HG02763 (cell line): Measurements from ENCODE around the gene RNF152.
"Not testable (repeated sequence)": the region's sequence is repeated elsewhere in the genome, so short reads cannot be mapped to it uniquely, and the experiment has no call there.

Experiments
- ATAC-seq: cut with Tn5 transposase; IDR thresholded peaks from one replicate; pipeline ENCODE4 v1.9.1; 2021; ENCODE audit warnings: mild to moderate bottlenecking, moderate library complexity; ENCODE audit not compliant: unreplicated experiment

RNF152 gene

GRCh38 chr18:61822879-61823278 is 69.9 kb downstream of the RNF152 start:
- ATAC-seq = no peak

GRCh38 chr18:61821748-61822147 is 71.1 kb downstream of the RNF152 start:
- ATAC-seq = no peak

GRCh38 chr18:61820882-61821281 is 71.9 kb downstream of the RNF152 start:
- ATAC-seq = no peak

- no peak for ATAC-seq
These were observed 75.7 kb downstream of the RNF152 start for GRCh38 chr18:61817086-61817485.

GRCh38 chr18:61815885-61816470 is 76.8 kb downstream of the RNF152 start:
- ATAC-seq = no peak

GRCh38 chr18:61808286-61808685 is 84.5 kb downstream of the RNF152 start:
- no peak for ATAC-seq

- ATAC-seq = no peak
These were observed 89.4 kb downstream of the RNF152 start for GRCh38 chr18:61803393-61803792.

GRCh38 chr18:61797696-61798590 is 94.9 kb downstream of the RNF152 start:
- no peak for ATAC-seq

- no peak for ATAC-seq
These were observed 101.8 kb downstream of the RNF152 start for GRCh38 chr18:61791031-61791430.

- ATAC-seq = not testable (repeated sequence)
These were observed 105.7 kb downstream of the RNF152 start for GRCh38 chr18:61787011-61787670.

GRCh38 chr18:61785588-61785987 is 107.2 kb downstream of the RNF152 start:
- ATAC-seq = no peak

GRCh38 chr18:61784834-61785233 is 108.0 kb downstream of the RNF152 start:
- no peak for ATAC-seq

- ATAC-seq = no peak
These were observed 110.3 kb downstream of the RNF152 start for GRCh38 chr18:61782545-61782944.

- ATAC-seq = not testable (repeated sequence)
These were observed 116.6 kb downstream of the RNF152 start for GRCh38 chr18:61776201-61776600.

GRCh38 chr18:61774846-61775245 is 118.0 kb downstream of the RNF152 start:
- no peak for ATAC-seq

- no peak for ATAC-seq
These were observed 120.4 kb downstream of the RNF152 start for GRCh38 chr18:61772293-61772848.

GRCh38 chr18:61771861-61772260 is 120.9 kb downstream of the RNF152 start:
- no peak for ATAC-seq

- no peak for ATAC-seq
These were observed 122.5 kb downstream of the RNF152 start for GRCh38 chr18:61770279-61770678.

- no peak for ATAC-seq
These were observed 126.4 kb downstream of the RNF152 start for GRCh38 chr18:61766266-61766884.

GRCh38 chr18:61765097-61765496 is 127.7 kb downstream of the RNF152 start:
- ATAC-seq = no peak

GRCh38 chr18:61764381-61764780 is 128.4 kb downstream of the RNF152 start:
- no peak for ATAC-seq
